Measurements from ENCODE around the gene ZNF213.

ZNF213 gene

GRCh38 chr16:3129137-3130131 lies 5.4 kb upstream of the ZNF213 start:
- no peaks in the 10 kb centered on the region for H4K20me1 ChIP-seq (ENCODE audit: insufficient read depth, low read length)
- H3K9me3 ChIP-seq (replicated peaks; ENCODE audit: insufficient read depth, low read length): no peaks in the 10 kb centered on the region
- H3K9ac ChIP-seq (ENCODE audit: low read length): peak overlapping the region; percentile 57
- H3K9me2 ChIP-seq (replicated peaks; ENCODE audit: insufficient read depth, low read length): no peaks in the 10 kb centered on the region
- peaks cover 2% of the 10 kb centered on the region for H3K4me1 ChIP-seq (ENCODE audit: low read length)
- peak overlapping the region; percentile 92 for H3K4me2 ChIP-seq (ENCODE audit: low read depth, low read length)
- no peaks in the 10 kb centered on the region for H3K27me3 ChIP-seq (replicated peaks; ENCODE audit: insufficient read depth, low read length)
- peak overlapping the region; percentile 66 for H2AFZ ChIP-seq (ENCODE audit: low read length)
- H3K27ac ChIP-seq (ENCODE audit: low read length): peak overlapping the region; percentile 20; the same call in 1 of the 2 replicates
- H3F3A ChIP-seq (ENCODE audit: insufficient read depth, low read length): peaks cover 21% of the 10 kb centered on the region
- TF ChIP-seq, protein P1, sequence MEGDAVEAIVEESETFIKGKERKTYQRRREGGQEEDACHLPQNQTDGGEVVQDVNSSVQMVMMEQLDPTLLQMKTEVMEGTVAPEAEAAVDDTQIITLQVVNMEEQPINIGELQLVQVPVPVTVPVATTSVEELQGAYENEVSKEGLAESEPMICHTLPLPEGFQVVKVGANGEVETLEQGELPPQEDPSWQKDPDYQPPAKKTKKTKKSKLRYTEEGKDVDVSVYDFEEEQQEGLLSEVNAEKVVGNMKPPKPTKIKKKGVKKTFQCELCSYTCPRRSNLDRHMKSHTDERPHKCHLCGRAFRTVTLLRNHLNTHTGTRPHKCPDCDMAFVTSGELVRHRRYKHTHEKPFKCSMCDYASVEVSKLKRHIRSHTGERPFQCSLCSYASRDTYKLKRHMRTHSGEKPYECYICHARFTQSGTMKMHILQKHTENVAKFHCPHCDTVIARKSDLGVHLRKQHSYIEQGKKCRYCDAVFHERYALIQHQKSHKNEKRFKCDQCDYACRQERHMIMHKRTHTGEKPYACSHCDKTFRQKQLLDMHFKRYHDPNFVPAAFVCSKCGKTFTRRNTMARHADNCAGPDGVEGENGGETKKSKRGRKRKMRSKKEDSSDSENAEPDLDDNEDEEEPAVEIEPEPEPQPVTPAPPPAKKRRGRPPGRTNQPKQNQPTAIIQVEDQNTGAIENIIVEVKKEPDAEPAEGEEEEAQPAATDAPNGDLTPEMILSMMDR (IDR thresholded peaks at IDR 0.05; ENCODE audit: low read length): peak; percentile 90
- TF ChIP-seq EZH2 (optimal IDR thresholded peaks at IDR 0.05; ENCODE audit: low read depth, low read length): no peak
- DNase-seq: peak; percentile 87
- H3K4me3 ChIP-seq (ENCODE audit: low read length): peak overlapping the region; percentile 64
- no peaks in the 10 kb centered on the region; the same call in 1 of the 2 replicates for H3K36me3 ChIP-seq (replicated peaks; ENCODE audit: insufficient read depth, low read length)
- peaks cover 19% of the 10 kb centered on the region for H3K79me2 ChIP-seq (ENCODE audit: low read length)

DNA sequence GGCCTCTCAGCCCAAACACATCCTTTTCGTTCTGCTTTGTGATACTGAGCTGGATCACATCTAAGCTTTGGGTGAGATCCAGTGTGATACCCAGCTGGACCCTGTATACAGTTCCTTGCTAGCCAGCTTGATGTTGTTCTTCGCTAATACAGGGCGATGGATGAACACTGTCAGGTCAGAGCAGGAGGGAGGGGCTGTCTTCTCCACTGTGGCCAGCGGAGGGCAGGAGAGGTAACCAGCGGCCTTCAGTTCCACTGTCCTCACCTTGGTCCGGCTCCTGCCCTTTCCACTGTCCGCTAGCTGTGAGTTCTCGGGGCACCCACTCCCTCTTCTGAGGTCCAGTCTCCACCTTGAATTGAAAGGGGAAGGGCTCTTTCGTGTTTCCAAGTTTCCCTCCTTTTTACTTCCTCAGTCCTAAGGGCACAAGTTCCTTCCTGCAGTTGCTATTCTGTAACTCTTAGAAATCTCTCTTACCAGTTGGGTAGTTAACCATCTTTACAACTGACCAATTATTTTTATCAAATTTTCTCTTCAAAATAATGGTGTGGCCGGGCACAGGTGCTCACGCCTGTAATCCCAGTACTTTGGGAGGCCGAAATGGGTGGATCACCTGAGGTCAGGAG lies 3.0 kb upstream of the ZNF213 start:
- Histone ChIP-seq H3K36me3 (replicated peaks; ENCODE audit: insufficient read depth, low read length) (no peaks in the 10 kb centered on the region; the same call in 1 of the 2 replicates), H3K27ac (ENCODE audit: low read length) (no peak overlapping the region), H3F3A (ENCODE audit: insufficient read depth, low read length) (peaks cover 18% of the 10 kb centered on the region), H3K9me2 (replicated peaks; ENCODE audit: insufficient read depth, low read length) (no peaks in the 10 kb centered on the region), H3K79me2 (ENCODE audit: low read length) (peaks cover 21% of the 10 kb centered on the region), H3K9ac (ENCODE audit: low read length) (no peak overlapping the region), H3K4me1 (ENCODE audit: low read length) (peaks cover 2% of the 10 kb centered on the region), H4K20me1 (ENCODE audit: insufficient read depth, low read length) (no peaks in the 10 kb centered on the region), H2AFZ (ENCODE audit: low read length) (no peak overlapping the region), H3K27me3 (replicated peaks; ENCODE audit: insufficient read depth, low read length) (no peaks in the 10 kb centered on the region), H3K4me3 (ENCODE audit: low read length) (no peak overlapping the region), H3K9me3 (replicated peaks; ENCODE audit: insufficient read depth, low read length) (no peaks in the 10 kb centered on the region), H3K4me2 (ENCODE audit: low read depth, low read length) (no peak overlapping the region)
- TF ChIP-seq, protein P1 (IDR thresholded peaks at IDR 0.05; ENCODE audit: low read length): peak; percentile 56
- TF ChIP-seq EZH2phosphoT487 (IDR thresholded peaks at IDR 0.05; ENCODE audit: low read length) (no peak), EZH2 (optimal IDR thresholded peaks at IDR 0.05; ENCODE audit: low read depth, low read length) (no peak)
- peak; percentile 46 for DNase-seq

DNA sequence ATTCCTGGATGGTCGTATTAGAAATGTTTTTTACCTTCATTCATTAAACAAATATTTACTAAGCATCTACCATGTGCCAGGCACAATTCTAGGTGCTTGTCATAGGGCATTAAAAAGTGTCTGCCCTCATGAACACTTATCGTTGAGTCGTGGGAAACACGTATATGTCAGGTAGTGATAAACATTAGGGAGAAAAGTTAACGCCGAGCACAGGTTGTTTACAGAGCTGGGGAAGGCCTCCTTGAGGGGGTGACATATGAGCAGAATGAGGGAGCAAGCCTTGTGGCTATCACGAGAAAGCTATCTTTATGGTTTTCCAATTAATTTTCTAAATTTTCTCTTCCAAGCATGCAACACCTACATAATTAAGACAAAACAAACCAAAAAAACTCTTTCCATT lies 985 bp upstream of the ZNF213 start:
- Histone ChIP-seq H3K27me3 (replicated peaks; ENCODE audit: insufficient read depth, low read length) (no peaks in the 10 kb centered on the region), H3K4me3 (ENCODE audit: low read length) (peak overlapping the region; percentile 79), H4K20me1 (ENCODE audit: insufficient read depth, low read length) (no peaks in the 10 kb centered on the region), H3K36me3 (replicated peaks; ENCODE audit: insufficient read depth, low read length) (no peaks in the 10 kb centered on the region; the same call in 1 of the 2 replicates), H3K4me2 (ENCODE audit: low read depth, low read length) (peak overlapping the region; percentile 63), H3K27ac (ENCODE audit: low read length) (peak overlapping the region; percentile 70; the same call in 1 of the 2 replicates), H2AFZ (ENCODE audit: low read length) (no peak overlapping the region), H3K79me2 (ENCODE audit: low read length) (peaks cover 21% of the 10 kb centered on the region), H3K4me1 (ENCODE audit: low read length) (peaks cover 2% of the 10 kb centered on the region), H3K9me3 (replicated peaks; ENCODE audit: insufficient read depth, low read length) (no peaks in the 10 kb centered on the region), H3F3A (ENCODE audit: insufficient read depth, low read length) (peaks cover 18% of the 10 kb centered on the region), H3K9ac (ENCODE audit: low read length) (peak overlapping the region; percentile 88), H3K9me2 (replicated peaks; ENCODE audit: insufficient read depth, low read length) (no peaks in the 10 kb centered on the region)
- DNase-seq: no peak
- TF ChIP-seq EZH2phosphoT487 (IDR thresholded peaks at IDR 0.05; ENCODE audit: low read length) (no peak), EZH2 (optimal IDR thresholded peaks at IDR 0.05; ENCODE audit: low read depth, low read length) (no peak)
- TF ChIP-seq, protein P1 (IDR thresholded peaks at IDR 0.05; ENCODE audit: low read length): no peak
